ENCODE measurements around the gene KLF1. TPM values are rescaled to one million over a fixed set of nuclear protein-coding genes. Genes with fewer than 3 reads are reported as not detected.

The KLF1 gene
- polyA plus RNA-seq, 2 of the 4 experiments (the other 2 are of a cell fraction), result not detected

DNA sequence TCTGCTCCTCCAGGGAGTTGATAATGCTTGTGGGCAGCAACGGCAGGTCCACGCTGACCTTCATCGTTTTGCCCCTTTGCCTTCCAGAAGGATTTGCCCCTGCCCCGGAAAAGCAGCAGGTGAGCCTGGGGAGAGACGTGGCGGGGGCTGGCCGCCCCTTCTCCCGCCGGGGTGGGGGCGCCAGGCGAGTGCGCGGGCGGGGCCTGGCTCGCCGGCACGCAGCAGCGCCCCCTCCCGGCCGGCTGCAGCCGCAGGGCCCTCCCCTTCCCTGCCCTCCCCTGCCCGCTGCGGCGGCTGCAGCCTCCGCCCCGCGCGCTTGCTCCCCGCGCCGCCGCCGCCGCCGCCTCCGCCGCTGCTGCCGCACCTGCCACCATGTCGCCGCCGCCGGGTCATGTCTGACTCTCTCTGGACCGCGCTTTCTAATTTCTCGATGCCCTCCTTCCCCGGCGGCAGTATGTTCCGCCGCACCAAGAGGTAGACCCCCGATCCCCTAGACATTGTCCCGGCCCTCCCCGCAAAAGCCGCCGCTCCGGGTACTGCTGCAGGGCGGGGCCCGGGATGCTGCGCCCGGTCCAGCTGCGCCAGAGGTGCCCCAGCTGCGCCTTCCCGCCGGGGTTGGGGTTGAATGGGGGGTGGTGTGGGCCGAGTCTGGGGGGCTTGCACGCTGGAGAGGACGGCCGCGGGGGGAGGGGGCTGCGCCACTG, 48.7 kb downstream of the KLF1 start, which contains the start of gene MAST1 (continued):
- TF ChIP-seq, protein P1, sequence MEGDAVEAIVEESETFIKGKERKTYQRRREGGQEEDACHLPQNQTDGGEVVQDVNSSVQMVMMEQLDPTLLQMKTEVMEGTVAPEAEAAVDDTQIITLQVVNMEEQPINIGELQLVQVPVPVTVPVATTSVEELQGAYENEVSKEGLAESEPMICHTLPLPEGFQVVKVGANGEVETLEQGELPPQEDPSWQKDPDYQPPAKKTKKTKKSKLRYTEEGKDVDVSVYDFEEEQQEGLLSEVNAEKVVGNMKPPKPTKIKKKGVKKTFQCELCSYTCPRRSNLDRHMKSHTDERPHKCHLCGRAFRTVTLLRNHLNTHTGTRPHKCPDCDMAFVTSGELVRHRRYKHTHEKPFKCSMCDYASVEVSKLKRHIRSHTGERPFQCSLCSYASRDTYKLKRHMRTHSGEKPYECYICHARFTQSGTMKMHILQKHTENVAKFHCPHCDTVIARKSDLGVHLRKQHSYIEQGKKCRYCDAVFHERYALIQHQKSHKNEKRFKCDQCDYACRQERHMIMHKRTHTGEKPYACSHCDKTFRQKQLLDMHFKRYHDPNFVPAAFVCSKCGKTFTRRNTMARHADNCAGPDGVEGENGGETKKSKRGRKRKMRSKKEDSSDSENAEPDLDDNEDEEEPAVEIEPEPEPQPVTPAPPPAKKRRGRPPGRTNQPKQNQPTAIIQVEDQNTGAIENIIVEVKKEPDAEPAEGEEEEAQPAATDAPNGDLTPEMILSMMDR (IDR thresholded peaks at IDR 0.05), result peak; percentile 69
- TF ChIP-seq PHF8 (IDR thresholded peaks at IDR 0.05; ENCODE audit: borderline replicate concordance, low read depth) (no peak), CBX8 (IDR thresholded peaks at IDR 0.05) (no peak), KDM1A (IDR thresholded peaks at IDR 0.05; ENCODE audit: low read depth) (no peak), CBX2 (IDR thresholded peaks at IDR 0.05; ENCODE audit: borderline replicate concordance, low read depth) (no peak), TP53 (CRISPR knock-in tag; IDR thresholded peaks at IDR 0.05) (no peak)

GRCh38 chr19:12837225-12837624, 49.8 kb downstream of the KLF1 start:
- ChIA-PET POLR2A (interaction anchor here (0.6 kb wide), 1 partner anchor 155 kb away, joined by 13 read pairs; no protein-coding TSS in a partner anchor), CTCF (interaction anchor here (0.7 to 2.9 kb wide), 11 partner anchors 9 to 79 kb away, joined by 3 to 27 read pairs (median 4); no protein-coding TSS in a partner anchor)
- H3K27ac ChIP-seq, result no peak overlapping the region
- H3K4me2 ChIP-seq, result no peak overlapping the region
- no peaks in the 10 kb centered on the region for H3K9me3 ChIP-seq
- DNase-seq (ENCODE audit: low read depth in 1 of 2, low spot score in 1 of 2) (no peak), FAIRE-seq (no peak), ATAC-seq (no peak)
- WGBS (ENCODE audit: missing lambda C conversion rate), result 55% methylated on average over 4 of the region's 4 CpGs
- no peak overlapping the region for H3K4me3 ChIP-seq
- TF ChIP-seq, protein P2, sequence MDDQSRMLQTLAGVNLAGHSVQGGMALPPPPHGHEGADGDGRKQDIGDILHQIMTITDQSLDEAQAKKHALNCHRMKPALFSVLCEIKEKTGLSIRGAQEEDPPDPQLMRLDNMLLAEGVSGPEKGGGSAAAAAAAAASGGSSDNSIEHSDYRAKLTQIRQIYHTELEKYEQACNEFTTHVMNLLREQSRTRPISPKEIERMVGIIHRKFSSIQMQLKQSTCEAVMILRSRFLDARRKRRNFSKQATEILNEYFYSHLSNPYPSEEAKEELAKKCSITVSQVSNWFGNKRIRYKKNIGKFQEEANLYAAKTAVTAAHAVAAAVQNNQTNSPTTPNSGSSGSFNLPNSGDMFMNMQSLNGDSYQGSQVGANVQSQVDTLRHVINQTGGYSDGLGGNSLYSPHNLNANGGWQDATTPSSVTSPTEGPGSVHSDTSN (IDR thresholded peaks at IDR 0.05), result no peak
- peak; percentile 25 for TF ChIP-seq ZFP36 (IDR thresholded peaks at IDR 0.05; ENCODE audit: borderline replicate concordance, partially characterized antibody)
- TF ChIP-seq EHMT2 (IDR thresholded peaks at IDR 0.05; ENCODE audit: low read depth), result no peak
- no peak for TF ChIP-seq TFCP2L1 (CRISPR knock-in tag; IDR thresholded peaks at IDR 0.05)
- TF ChIP-seq HES2 (IDR thresholded peaks at IDR 0.05), result no peak
- no peak for TF ChIP-seq NR3C1 (IDR thresholded peaks at IDR 0.05)
- no peak for TF ChIP-seq FOSL2 (IDR thresholded peaks at IDR 0.05)
- peak; percentile 39; the same call in 1 of the 2 replicates for TF ChIP-seq FOSL2 (CRISPR knock-in tag; IDR thresholded peaks at IDR 0.05)
- no peak for TF ChIP-seq REST (IDR thresholded peaks at IDR 0.05)
- no peak for TF ChIP-seq EP300 (IDR thresholded peaks at IDR 0.05)
- TF ChIP-seq HDAC2 (IDR thresholded peaks at IDR 0.05), result no peak
- H3K4me1 ChIP-seq, result peaks cover 17% of the 10 kb centered on the region

DNA sequence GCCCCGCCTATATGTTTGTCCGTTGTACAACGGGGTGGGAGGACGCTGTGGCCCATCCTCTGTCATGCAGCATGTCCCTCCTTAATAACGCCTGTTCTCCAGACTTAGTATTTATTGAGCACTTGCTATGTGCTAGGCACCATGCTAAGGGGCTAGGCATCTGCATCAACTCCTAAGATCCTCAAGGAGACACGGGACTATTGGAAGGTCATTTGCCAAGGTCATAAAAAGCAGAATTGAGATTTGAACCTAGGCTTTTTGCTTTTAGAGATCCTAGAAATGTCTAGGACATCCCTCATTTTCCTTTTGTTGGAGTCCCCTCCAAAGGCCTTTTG, 50.5 kb downstream of the KLF1 start:
- DNase-seq (ENCODE audit: low read depth in 1 of 2, low spot score in 1 of 2) (no peak), ATAC-seq (no peak), FAIRE-seq (no peak)
- Histone ChIP-seq H3K4me2 (peak overlapping the region; percentile 72; the same call in 2 of the 3 replicates), H3K4me3 (no peak overlapping the region), H3K27ac (no peak overlapping the region), H3K4me1 (peaks cover 17% of the 10 kb centered on the region), H3K9me3 (no peaks in the 10 kb centered on the region)
- 13% methylated on average over 6 of the region's 6 CpGs for WGBS (ENCODE audit: missing lambda C conversion rate)
- no peak for TF ChIP-seq CBX8 (IDR thresholded peaks at IDR 0.05)
- TF ChIP-seq HOXB5 (CRISPR knock-in tag; IDR thresholded peaks at IDR 0.05), result no peak
- POLR2A ChIA-PET, result interaction anchor here (0.6 kb wide), 1 partner anchor 154 kb away, joined by 13 read pairs; no protein-coding TSS in a partner anchor
- CTCF ChIA-PET, result interaction anchor here (0.7 to 2.8 kb wide), 4 partner anchors 8 to 79 kb away, joined by 3 to 11 read pairs (median 6); no protein-coding TSS in a partner anchor
